GM19438 (cell line): ENCODE data around the gene TLK1.
A peak's percentile ranks its signal among the peaks of the same experiment; 100 is the strongest.
"Not testable (repeated sequence)": the region's sequence is repeated elsewhere in the genome, so short reads cannot be mapped to it uniquely, and the experiment has no call there.

Experiments
- ATAC-seq: cut with Tn5 transposase; IDR thresholded peaks from one replicate; pipeline ENCODE4 v1.9.1; 2021; ENCODE audit warnings: low read depth; ENCODE audit not compliant: unreplicated experiment

Gene TLK1

GRCh38 chr2:171146633-171147032, 14.1 kb downstream of the TLK1 start:
- no peak for ATAC-seq

GRCh38 chr2:171146071-171146470, 14.6 kb downstream of the TLK1 start:
- no peak for ATAC-seq

- ATAC-seq, result no peak
Measured at GRCh38 chr2:171143670-171144062, 17.0 kb downstream of the TLK1 start.

- ATAC-seq, result no peak
Measured at GRCh38 chr2:171142398-171142797, 18.3 kb downstream of the TLK1 start.

- ATAC-seq, result no peak
Measured at GRCh38 chr2:171141320-171141719, 19.4 kb downstream of the TLK1 start.

GRCh38 chr2:171139860-171140259, 20.8 kb downstream of the TLK1 start:
- no peak for ATAC-seq

GRCh38 chr2:171136024-171136423, 24.7 kb downstream of the TLK1 start:
- ATAC-seq, result peak; percentile 91

- ATAC-seq, result no peak
Measured at GRCh38 chr2:171134624-171135230, 26.0 kb downstream of the TLK1 start.

- ATAC-seq, result no peak
Measured at GRCh38 chr2:171132086-171132485, 28.6 kb downstream of the TLK1 start.

- ATAC-seq, result no peak
Measured at GRCh38 chr2:171128461-171128860, 32.2 kb downstream of the TLK1 start.

- no peak for ATAC-seq
Measured at GRCh38 chr2:171124541-171124940, 36.2 kb downstream of the TLK1 start.

- no peak for ATAC-seq
Measured at GRCh38 chr2:171109571-171109970, 51.1 kb downstream of the TLK1 start.

- ATAC-seq, result no peak
Measured at GRCh38 chr2:171109020-171109419, 51.7 kb downstream of the TLK1 start.

- no peak for ATAC-seq
Measured at GRCh38 chr2:171107803-171108202, 52.9 kb downstream of the TLK1 start.

GRCh38 chr2:171104379-171104778, 56.3 kb downstream of the TLK1 start:
- no peak for ATAC-seq

- ATAC-seq, result no peak
Measured at GRCh38 chr2:171102802-171103201, 57.9 kb downstream of the TLK1 start.

GRCh38 chr2:171100370-171100769, 60.3 kb downstream of the TLK1 start:
- ATAC-seq, result no peak

- no peak for ATAC-seq
Measured at GRCh38 chr2:171098607-171099006, 62.1 kb downstream of the TLK1 start.

- ATAC-seq, result no peak
Measured at GRCh38 chr2:171095014-171095582, 65.6 kb downstream of the TLK1 start.

- not testable (repeated sequence) for ATAC-seq
Measured at GRCh38 chr2:171091517-171091916, 69.2 kb downstream of the TLK1 start.

GRCh38 chr2:171089489-171089888, 71.2 kb downstream of the TLK1 start:
- ATAC-seq, result no peak

GRCh38 chr2:171088057-171088834, 72.4 kb downstream of the TLK1 start:
- no peak for ATAC-seq
